ENCODE results near the gene ZNF592.

ZNF592 gene

GRCh38 chr15:84812842-84813241, 64.5 kb downstream of the ZNF592 start:
- no peak for DNase-seq

GRCh38 chr15:84813435-84813834, 65.0 kb downstream of the ZNF592 start:
- no peak for DNase-seq

GRCh38 chr15:84813931-84814330, 65.5 kb downstream of the ZNF592 start:
- DNase-seq, result no peak

- DNase-seq, result peak; percentile 62
These were observed 66.5 kb downstream of the ZNF592 start for GRCh38 chr15:84814916-84815315.

GRCh38 chr15:84816694-84817465, 68.5 kb downstream of the ZNF592 start, which contains the start of gene ALPK3:
Gene ALPK3 (plus strand): TSS chr15:84817356. CDS start chr15:84817453, 97 bp downstream.
- DNase-seq, result no peak

GRCh38 chr15:84817466-84818081, 69.2 kb downstream of the ZNF592 start:
- DNase-seq, result no peak

- DNase-seq, result peak; percentile 15
These were observed 70.1 kb downstream of the ZNF592 start for GRCh38 chr15:84818261-84819131.

- no peak for DNase-seq
These were observed 70.9 kb downstream of the ZNF592 start for GRCh38 chr15:84819291-84819768.

GRCh38 chr15:84819791-84820190, 71.4 kb downstream of the ZNF592 start:
- DNase-seq, result no peak

- DNase-seq, result no peak
These were observed 73.2 kb downstream of the ZNF592 start for GRCh38 chr15:84821501-84822021.

GRCh38 chr15:84822653-84823281, 74.4 kb downstream of the ZNF592 start:
- DNase-seq, result no peak

GRCh38 chr15:84823282-84823878, 75.0 kb downstream of the ZNF592 start:
- DNase-seq, result no peak

- DNase-seq, result no peak
These were observed 76.0 kb downstream of the ZNF592 start for GRCh38 chr15:84824260-84825007.

GRCh38 chr15:84826369-84826823, 78.0 kb downstream of the ZNF592 start:
- DNase-seq, result no peak

GRCh38 chr15:84827246-84827645, 78.9 kb downstream of the ZNF592 start:
- no peak for DNase-seq

- DNase-seq, result peak; percentile 35
These were observed 79.9 kb downstream of the ZNF592 start for GRCh38 chr15:84828086-84828908.

GRCh38 chr15:84829428-84829827, 81.0 kb downstream of the ZNF592 start:
- no peak for DNase-seq

GRCh38 chr15:84830036-84830435, 81.6 kb downstream of the ZNF592 start:
- no peak for DNase-seq

GRCh38 chr15:84831028-84831427, 82.6 kb downstream of the ZNF592 start:
- DNase-seq, result no peak

GRCh38 chr15:84831613-84832012, 83.2 kb downstream of the ZNF592 start:
- no peak for DNase-seq

Data from inflammatory macrophage treated with lipopolysaccharide for 4 hours (primary cell).